Cerebellar nuclear complex (tissue), 1 donor: ENCODE measurements around the gene GAS7.
"Not testable (repeated sequence)": the region's sequence is repeated elsewhere in the genome, so short reads cannot be mapped to it uniquely, and the experiment has no call there.

Experiments used
- DNase-seq, 2 experiments: peaks; one replicate each; lab custom pipeline; 2025; lab: John Stamatoyannopoulos, UW

The GAS7 gene

DNA sequence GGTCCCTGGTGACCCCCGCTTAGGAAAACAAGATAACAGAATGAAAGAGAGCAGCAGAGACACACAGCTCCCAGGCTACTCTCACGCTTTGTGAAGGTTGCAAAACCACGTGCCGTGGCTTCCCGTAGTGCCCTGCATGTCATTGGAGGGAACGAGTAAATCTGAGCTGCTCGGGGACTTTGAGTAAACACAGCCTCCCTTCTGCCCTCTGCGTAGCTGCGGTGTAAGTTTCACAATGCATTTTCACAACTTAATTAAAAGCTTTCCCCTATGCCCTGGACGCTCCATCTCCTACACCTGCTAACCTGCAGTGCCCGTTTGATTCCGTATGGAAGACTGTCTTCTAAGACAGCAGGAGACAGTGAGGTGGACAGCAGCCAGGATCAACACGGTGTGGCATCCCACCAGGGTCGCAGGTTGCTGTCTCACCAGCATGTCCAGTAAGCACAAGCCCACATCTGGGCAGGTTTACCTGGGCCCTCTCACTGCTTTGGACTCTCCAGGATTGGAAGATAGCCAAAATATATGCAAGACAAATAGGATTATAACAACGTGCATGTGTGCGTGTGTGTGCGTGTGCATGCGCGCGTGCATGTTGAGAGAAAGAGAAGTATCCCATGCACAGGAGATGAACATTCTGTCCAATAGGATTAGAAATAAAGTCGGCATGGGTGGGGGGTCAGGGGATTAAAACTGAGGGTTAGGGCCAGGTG lies 177.0 kb downstream of the GAS7 start:
- no peak for DNase-seq

DNA sequence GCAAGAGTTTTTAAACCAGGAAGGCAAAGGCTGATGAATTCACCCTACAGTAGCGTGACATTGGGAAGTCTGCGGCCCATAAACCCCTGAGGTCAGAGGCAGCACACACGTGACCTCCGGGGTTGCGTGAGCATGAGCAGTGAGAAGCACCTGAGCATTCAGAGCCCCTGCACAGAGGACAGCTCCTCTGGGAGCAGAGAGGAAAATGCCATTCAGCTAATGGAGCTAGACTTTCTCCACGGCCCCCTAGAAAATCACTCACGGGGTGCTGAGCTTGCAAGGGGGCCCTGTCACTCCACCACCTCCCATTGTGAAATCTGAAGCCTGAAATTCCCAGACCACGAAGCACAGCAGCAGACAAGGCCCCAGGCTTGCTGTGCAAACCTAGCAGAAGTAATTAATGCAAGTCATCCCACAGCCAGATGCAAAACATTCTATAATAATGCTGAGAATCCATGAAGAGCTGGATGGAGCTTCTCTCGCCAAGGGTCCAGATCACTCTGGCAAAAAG lies 178.4 kb downstream of the GAS7 start:
- no peak for DNase-seq

DNA sequence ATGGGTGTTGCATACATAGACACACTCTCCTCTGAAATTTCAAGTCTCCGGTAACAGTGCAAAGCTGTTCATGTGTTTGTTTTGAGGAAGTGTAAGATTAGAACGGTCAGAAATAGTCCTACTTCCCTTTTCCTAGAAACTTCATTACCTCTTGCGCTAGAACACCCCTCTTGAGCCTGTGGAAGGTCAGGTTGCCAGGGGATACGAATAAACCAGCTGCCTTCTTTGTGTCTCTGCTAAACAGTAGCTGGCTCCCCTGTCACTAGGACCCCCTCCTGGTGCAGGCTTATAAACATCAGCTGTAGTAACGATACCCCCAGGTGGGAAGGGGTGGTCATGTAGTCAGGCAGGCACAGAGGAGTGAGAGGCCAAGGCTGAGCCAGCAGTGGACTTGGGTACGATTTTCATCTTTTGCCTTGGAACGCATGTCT lies 179.9 kb downstream of the GAS7 start:
- DNase-seq = no peak

GRCh38 chr17:10016958-10017570 lies 181.3 kb downstream of the GAS7 start:
- DNase-seq = not testable (repeated sequence)

- no peak for DNase-seq
Measured at GRCh38 chr17:10013365-10014112, 184.9 kb downstream of the GAS7 start.

DNA sequence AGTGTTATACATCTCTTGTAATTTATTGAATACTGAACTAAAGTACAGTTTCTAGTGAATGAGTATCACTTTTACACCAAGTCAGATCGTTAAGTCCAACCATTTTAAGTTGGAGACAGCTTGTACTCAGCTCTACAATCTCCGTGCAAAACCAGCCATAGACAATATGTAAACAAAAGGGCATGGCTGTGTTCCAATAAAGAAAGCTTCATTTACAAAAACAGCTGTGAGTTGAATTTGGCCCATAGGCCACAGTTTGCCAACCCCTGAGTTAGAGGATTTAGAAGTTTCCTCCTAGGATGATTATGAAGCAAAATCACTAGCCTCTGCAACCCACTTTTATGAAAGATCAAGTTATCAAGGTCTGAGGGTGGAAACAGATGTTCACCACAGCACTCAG lies 187.7 kb downstream of the GAS7 start:
- DNase-seq = no peak

DNA sequence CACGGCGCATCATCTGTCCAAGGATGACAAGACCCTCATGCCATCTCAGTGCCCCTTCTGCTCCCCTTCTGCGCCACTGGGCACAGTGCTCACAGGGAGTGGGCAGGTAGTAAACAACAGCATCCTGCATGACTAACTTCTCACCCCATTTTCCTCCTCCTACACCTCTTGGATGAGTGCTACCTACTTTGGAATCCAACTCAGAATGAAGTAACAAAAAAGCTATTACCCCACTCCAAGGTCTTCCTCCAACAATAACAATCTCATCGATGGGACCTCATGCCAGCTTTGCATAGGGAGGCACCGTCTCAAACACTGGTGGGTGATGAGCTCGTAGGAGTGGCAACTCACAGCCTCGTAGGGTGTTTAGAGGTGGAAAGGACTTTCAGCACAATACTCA lies 194.7 kb downstream of the GAS7 start:
- no peak for DNase-seq

- not testable (repeated sequence) for DNase-seq
Measured at GRCh38 chr17:10002567-10003360, 195.6 kb downstream of the GAS7 start.

DNA sequence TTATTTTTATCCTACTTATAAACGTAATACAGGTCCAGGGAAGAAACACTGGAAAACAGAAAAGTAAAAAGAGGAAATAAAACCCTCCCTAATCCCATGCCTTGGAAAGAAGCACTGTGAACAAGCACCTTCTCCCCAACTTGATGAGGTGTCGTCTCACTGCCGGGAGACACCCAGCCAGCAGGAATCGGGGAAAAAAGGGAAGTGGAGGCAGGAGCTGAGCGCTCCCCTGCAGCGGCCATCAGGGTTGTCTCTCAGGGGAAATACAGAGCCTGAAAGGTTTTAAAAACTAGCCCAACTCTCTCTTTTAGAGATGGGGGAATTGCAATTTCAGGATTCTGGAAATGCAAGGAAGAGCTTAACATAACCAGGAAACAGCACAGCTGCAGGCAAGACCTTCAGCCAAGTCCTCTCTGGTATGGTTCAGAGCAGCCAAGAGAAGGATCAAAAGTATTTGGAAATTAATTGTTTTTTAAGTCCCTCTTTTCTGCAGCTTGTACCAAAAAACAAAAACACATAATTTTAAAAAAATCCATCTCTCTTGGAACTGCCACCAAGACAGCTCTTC lies 197.0 kb downstream of the GAS7 start:
- DNase-seq = no peak

DNA sequence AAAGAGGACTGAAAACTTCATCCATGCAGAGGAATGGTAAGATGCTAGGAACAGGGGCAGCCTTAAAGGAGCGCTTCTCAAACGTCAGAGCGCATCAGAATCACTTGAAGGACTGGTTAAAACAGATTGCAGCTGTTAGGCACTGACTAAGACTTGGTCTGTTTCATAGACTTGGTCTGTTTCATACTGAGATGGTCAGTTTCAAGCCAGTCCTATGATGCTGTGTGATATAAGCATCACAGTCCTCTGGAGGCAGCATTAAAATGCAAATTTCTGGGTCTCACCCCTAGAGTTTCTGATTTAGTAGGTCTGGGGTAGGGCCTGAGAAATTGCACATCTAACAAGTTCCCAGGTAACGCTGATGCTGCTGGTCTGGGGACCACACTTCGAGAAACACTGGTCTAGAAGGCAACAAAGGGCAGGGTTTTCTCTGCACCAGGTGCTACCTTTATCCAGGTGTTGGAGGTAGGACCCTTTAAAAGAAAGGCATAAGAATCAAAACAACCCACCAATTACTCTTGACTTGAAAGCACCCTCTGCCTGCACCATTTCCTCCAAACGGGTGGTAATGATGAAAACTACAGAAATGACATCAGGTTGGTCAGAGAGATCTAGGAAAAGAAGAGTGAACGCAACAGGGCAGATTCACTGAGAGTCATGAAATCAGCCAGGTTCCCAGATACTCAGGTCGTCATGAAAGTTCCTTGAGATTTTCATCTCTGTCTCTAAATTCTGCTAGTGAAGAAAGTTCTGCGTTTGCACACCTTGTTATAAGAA lies 198.3 kb downstream of the GAS7 start:
- no peak for DNase-seq

DNA sequence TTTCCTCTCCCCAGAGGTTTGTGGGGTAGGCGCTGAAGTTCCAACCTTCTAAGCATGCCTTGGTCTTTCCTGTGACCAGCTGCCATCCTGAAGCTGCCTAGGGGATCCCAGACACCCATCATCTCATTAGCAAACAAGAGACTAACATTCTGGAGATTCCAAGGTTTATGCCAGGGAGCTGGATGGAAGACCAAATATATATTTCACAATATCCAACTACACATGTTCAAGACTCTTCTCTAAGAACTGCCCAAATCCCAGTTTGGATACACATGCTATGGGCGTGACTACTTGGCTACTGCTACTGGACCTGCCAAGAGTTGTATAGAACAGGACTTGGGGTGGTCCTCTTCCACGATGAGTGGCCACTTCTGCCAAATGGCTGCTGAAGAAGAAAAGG lies 200.3 kb downstream of the GAS7 start:
- DNase-seq = no peak

GRCh38 chr17:9994761-9995160 lies 203.6 kb downstream of the GAS7 start:
- no peak for DNase-seq

DNA sequence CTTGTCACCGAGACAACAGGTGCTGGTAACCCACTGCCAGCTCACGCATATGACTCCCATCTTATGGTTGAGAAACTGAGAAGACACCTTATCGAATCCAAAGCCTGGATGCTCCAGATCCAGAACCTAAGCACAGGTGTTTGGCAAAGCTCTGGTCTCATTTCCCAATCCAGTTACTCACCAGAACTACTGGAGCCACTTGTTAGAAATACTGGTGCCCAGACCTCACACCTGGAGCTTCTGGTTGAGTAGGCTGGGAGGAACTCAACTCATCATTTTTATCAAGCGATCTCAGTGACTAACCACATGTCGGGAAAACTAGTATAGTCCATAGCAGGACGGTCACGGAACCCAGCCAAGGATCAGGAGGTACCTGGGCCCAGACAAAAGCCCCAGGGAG lies 206.6 kb downstream of the GAS7 start:
- DNase-seq = no peak

DNA sequence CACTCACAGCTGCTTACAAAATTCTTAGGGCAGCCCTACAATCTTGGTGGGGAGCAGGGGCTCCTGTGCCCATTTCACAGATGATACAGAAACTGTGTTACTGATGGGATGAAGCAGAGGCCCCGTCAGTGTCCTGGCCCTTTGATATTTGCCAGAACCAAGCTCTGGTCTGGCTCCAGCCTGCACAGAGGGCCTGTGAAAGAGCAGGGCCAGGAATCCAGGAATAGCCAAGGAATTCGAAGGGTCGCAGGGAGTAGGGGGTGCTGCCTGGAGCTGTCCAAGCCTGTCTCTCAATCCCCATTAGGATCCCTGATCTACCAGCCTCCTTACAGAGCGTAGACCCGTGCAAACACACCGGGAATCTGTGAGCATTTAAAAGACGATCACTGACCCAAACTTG lies 207.1 kb downstream of the GAS7 start:
- DNase-seq = no peak

DNA sequence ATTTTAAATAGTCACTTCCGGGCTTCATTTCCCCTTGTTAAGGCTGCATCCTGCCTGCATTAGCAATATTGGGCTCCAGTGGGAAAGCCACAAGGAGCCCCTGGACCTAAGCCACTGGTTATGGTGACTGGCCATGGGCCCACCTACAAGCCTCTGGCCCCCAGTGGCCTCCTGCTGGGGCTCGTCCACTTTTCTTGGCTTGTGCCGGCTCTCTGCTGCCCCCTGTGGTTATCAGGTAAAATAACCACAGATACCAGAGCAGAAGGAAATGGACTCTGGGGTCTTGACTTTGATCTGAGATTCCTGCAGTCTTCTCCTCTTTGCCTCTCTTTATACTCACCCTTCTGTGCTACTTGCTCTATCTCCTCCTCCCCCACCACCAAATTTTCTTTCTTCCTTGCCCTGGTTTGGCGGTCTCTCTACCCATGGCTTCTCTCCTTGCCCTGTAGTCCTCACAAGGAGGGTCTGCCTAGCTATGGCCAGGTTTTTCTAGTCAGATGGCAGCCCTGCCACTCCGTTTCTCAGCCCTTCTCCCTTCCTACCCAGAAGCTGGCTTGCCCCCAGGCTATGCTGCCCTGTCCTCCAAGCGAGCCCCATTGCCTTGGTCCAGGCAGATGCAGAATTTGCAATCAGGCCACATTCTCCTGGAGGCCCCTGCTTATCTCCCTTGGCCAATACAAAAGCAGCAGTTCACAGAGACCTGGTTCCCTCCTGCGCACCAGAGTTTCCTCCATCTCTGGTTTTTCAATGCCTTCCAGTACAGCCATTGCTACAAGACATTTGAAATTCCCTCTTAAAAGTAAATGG lies 210.4 kb downstream of the GAS7 start:
- DNase-seq = no peak

DNA sequence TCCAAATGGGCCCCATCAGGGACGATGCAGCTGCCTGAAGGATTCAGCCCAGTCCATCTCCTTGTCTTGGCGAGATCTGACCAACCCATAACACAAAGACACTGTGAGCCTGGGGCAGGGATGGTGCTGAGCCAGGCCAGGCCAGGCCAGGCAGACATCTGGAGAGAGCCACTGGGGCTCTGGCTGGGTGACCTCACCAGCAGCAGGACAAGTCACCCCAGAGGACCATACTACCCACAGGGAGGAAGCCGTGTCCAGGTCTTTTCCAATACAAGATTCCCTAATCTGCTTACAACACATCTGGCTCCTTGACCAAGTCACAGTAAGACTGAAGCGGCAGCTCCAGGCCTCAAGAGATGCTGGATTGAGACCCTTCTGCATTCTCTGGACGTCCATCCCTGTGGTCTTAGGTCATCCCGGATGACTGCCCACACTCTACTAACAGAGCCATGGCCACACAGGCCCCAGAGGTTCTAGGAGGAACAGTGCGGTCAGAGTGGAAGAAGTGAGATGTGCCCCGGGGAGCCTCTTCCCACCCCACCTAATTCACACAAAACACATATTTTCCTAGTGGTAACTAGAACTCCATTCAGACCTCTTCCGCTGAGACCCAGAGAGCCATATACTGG lies 211.5 kb downstream of the GAS7 start:
- DNase-seq = no peak

GRCh38 chr17:9985646-9986045 lies 212.8 kb downstream of the GAS7 start:
- no peak for DNase-seq

DNA sequence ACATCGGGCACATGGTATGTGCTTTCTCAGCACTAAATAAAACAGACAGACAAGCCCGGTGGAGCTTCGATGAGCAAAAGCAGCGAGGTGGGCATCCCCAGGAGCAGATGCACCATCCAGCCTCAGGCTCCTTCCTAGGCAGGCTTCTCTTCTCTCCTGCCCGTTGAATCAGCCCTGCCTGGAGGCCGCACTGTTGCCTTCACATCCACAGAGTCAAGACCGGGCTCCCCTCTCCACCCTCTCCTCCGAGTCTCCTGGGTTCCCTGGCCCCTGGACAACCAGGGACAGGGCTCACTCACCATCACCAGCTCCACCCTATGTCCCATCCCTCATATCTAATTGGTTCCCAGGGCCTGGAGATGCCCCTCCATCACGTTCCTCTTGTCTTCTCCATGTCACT lies 213.6 kb downstream of the GAS7 start:
- DNase-seq = no peak

DNA sequence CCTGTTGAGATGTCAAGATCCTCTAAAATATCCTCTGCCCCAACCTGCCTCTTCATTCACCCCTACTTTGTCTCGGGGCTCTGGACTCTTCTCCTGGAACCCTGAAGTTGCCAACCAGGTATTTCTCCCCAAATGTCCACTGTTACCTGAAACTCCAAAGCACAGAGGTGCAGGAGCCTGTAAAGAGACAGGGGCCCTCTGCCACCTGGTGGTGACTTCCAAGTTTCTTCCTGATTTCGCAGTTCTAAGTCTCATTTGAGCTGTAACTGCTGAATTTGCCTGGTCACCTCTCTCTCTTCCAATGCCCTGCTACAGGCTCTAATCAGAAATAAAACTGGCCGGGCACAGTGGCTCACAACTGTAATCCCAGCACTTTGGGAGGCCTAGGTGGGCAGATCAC lies 216.2 kb downstream of the GAS7 start:
- DNase-seq = peak in 1 of 2 experiments; percentile 38
